ENCODE measurements around the gene C1QTNF1. TPM values are rescaled to one million over a fixed set of nuclear protein-coding genes. Genes with fewer than 3 reads are reported as not detected.

Gene C1QTNF1
- total and polyA plus RNA-seq, 3 donors from 2014 or later, result 9.1 to 22.5 (median 9.8) TPM

DNA sequence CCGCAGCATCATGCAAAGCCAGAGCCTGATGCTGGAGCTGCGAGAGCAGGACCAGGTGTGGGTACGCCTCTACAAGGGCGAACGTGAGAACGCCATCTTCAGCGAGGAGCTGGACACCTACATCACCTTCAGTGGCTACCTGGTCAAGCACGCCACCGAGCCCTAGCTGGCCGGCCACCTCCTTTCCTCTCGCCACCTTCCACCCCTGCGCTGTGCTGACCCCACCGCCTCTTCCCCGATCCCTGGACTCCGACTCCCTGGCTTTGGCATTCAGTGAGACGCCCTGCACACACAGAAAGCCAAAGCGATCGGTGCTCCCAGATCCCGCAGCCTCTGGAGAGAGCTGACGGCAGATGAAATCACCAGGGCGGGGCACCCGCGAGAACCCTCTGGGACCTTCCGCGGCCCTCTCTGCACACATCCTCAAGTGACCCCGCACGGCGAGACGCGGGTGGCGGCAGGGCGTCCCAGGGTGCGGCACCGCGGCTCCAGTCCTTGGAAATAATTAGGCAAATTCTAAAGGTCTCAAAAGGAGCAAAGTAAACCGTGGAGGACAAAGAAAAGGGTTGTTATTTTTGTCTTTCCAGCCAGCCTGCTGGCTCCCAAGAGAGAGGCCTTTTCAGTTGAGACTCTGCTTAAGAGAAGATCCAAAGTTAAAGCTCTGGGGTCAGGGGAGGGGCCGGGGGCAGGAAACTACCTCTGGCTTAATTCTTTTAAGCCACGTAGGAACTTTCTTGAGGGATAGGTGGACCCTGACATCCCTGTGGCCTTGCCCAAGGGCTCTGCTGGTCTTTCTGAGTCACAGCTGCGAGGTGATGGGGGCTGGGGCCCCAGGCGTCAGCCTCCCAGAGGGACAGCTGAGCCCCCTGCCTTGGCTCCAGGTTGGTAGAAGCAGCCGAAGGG, 24.2 kb downstream of the C1QTNF1 start:
- 71 to 79% methylated on average over 37 to 41 of the region's 41 CpGs for WGBS, 2 donors

DNA sequence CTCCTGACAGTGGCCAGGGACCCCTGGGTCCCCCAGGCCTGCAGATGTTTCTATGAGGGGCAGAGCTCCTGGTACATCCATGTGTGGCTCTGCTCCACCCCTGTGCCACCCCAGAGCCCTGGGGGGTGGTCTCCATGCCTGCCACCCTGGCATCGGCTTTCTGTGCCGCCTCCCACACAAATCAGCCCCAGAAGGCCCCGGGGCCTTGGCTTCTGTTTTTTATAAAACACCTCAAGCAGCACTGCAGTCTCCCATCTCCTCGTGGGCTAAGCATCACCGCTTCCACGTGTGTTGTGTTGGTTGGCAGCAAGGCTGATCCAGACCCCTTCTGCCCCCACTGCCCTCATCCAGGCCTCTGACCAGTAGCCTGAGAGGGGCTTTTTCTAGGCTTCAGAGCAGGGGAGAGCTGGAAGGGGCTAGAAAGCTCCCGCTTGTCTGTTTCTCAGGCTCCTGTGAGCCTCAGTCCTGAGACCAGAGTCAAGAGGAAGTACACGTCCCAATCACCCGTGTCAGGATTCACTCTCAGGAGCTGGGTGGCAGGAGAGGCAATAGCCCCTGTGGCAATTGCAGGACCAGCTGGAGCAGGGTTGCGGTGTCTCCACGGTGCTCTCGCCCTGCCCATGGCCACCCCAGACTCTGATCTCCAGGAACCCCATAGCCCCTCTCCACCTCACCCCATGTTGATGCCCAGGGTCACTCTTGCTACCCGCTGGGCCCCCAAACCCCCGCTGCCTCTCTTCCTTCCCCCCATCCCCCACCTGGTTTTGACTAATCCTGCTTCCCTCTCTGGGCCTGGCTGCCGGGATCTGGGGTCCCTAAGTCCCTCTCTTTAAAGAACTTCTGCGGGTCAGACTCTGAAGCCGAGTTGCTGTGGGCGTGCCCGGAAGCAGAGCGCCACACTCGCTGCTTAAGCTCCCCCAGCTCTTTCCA, 25.1 kb downstream of the C1QTNF1 start:
- no peak for DNase-seq
- H3K27ac ChIP-seq, result no peak overlapping the region
- 89 to 90% methylated on average over 19 to 21 of the region's 21 CpGs for WGBS, 2 donors
- H3K27me3 ChIP-seq, result no peaks in the 10 kb centered on the region
- H3K9me3 ChIP-seq, result no peaks in the 10 kb centered on the region
- intact Hi-C loops (cut with DNase I; ENCODE audit: low total_unique reads), result no loop called here
- H3K4me1 ChIP-seq, result peaks cover 8% of the 10 kb centered on the region
- no peaks in the 10 kb centered on the region for H3K36me3 ChIP-seq (ENCODE audit: low read depth, missing control alignments)
- TF ChIP-seq, protein P1, sequence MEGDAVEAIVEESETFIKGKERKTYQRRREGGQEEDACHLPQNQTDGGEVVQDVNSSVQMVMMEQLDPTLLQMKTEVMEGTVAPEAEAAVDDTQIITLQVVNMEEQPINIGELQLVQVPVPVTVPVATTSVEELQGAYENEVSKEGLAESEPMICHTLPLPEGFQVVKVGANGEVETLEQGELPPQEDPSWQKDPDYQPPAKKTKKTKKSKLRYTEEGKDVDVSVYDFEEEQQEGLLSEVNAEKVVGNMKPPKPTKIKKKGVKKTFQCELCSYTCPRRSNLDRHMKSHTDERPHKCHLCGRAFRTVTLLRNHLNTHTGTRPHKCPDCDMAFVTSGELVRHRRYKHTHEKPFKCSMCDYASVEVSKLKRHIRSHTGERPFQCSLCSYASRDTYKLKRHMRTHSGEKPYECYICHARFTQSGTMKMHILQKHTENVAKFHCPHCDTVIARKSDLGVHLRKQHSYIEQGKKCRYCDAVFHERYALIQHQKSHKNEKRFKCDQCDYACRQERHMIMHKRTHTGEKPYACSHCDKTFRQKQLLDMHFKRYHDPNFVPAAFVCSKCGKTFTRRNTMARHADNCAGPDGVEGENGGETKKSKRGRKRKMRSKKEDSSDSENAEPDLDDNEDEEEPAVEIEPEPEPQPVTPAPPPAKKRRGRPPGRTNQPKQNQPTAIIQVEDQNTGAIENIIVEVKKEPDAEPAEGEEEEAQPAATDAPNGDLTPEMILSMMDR (IDR thresholded peaks at IDR 0.05), result no peak
- TF ChIP-seq POLR2A (IDR thresholded peaks at IDR 0.05), result no peak
- H3K4me3 ChIP-seq, result no peak overlapping the region

More for the DNA sequence above, 24.2 kb downstream of the C1QTNF1 start:
- Histone ChIP-seq H3K4me3 (no peak overlapping the region), H3K27me3 (no peaks in the 10 kb centered on the region), H3K36me3 (ENCODE audit: low read depth, missing control alignments) (no peaks in the 10 kb centered on the region), H3K4me1 (peaks cover 8% of the 10 kb centered on the region), H3K27ac (no peak overlapping the region), H3K9me3 (no peaks in the 10 kb centered on the region)
- intact Hi-C loops (cut with DNase I; ENCODE audit: low total_unique reads), result no loop called here
- TF ChIP-seq, protein P1 (IDR thresholded peaks at IDR 0.05), result no peak
- no peak for TF ChIP-seq POLR2A (IDR thresholded peaks at IDR 0.05)
- no peak for DNase-seq

DNA sequence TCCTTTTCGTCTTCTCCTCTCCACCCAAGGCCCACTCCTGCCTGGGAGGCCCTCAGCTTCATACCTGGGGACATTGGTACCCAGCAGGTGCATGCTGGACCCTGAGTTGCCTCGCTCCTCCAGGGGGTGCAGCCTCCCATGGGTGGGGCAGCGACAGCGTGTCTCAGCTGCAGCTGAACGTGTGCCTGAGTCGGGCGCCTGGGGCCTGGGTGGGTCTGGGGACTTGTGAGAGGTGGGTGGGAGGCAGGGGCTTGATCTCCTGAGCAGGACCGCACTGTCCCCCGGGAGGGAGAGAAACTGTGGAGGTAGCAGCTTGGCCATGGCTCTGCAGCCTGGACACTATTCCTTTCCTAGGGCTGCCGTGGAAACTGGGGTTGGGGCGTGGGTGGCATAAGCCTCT, 25.9 kb downstream of the C1QTNF1 start:
- H3K36me3 ChIP-seq (ENCODE audit: low read depth, missing control alignments), result no peaks in the 10 kb centered on the region
- H3K27ac ChIP-seq, result no peak overlapping the region
- H3K9me3 ChIP-seq, result no peaks in the 10 kb centered on the region
- H3K27me3 ChIP-seq, result no peaks in the 10 kb centered on the region
- no peak overlapping the region for H3K4me3 ChIP-seq
- DNase-seq, result no peak
- TF ChIP-seq, protein P1 (IDR thresholded peaks at IDR 0.05), result no peak
- 94 to 98% methylated on average over 6 to 11 of the region's 11 CpGs for WGBS, 2 donors
- intact Hi-C loops (cut with DNase I; ENCODE audit: low total_unique reads), result no loop called here
- H3K4me1 ChIP-seq, result peaks cover 8% of the 10 kb centered on the region

DNA sequence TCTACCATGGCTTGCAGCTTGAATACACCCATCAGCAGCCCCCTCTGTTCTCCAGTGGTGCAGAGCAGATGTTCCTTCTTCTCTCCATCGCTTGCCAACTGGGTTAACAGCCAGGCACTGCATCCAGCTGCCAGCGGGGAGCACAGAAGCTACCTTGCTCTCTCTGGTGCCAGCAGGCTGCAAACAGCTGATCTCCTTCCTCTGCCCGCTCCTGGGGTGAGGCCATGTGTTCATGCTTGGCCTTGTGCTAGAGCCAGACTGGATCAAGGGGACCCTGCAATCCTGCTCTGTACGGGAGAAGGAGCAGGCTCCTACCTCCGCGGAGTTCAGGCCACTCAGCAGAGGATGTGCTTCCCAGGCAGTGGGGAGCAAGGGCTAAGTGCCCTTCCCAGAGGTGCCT, 26.6 kb downstream of the C1QTNF1 start:
- Histone ChIP-seq H3K9me3 (no peaks in the 10 kb centered on the region), H3K27ac (no peak overlapping the region), H3K4me3 (no peak overlapping the region), H3K27me3 (no peaks in the 10 kb centered on the region), H3K4me1 (peaks cover 8% of the 10 kb centered on the region), H3K36me3 (ENCODE audit: low read depth, missing control alignments) (no peaks in the 10 kb centered on the region)
- no peak for TF ChIP-seq POLR2A (IDR thresholded peaks at IDR 0.05)
- TF ChIP-seq, protein P1 (IDR thresholded peaks at IDR 0.05), result no peak
- 87 to 90% methylated on average over 3 to 6 of the region's 6 CpGs for WGBS, 2 donors
- intact Hi-C loops (cut with DNase I; ENCODE audit: low total_unique reads), result no loop called here
- DNase-seq, result no peak

All from testis (tissue), 3 donors.